Adipose tissue (tissue), 3 donors: ENCODE data around the gene HS3ST3B1. TPM values are rescaled to one million over a fixed set of nuclear protein-coding genes. Genes with fewer than 3 reads are reported as not detected.

Experiments used
- H3K27ac ChIP-seq: one replicate; pipeline ENCODE4 v1.5.1; 2013; ENCODE audit warnings: low read depth, low read length
- WGBS, 3 donors: extraction: QIAGEN DNeasy Blood & Tissue Kit; methylation state at CpG; one replicate each; pipeline ENCODE4 v1.1.7; 2013; 5-methylcytosine and 5-hydroxymethylcytosine counted together
- polyA plus RNA-seq, 3 donors: library from polyadenylated mRNA; stranded (reverse); fragments of 200-250 nt; gene quantifications; one replicate each; pipeline ENCODE4 v1.2.3, GENCODE V29; 2013
- donor health status: healthy with polysubstance abuse.
- donor health status: Bipolar disorder and iron deficiency.
- donor health status: healthy.

Gene HS3ST3B1
- polyA plus RNA-seq, 3 donors = 0.39 to 0.95 (median 0.67) TPM

- no peak overlapping the region for H3K27ac ChIP-seq
- WGBS, 3 donors = 27 to 59% (median 58%) methylated on average over 10 of the region's 10 CpGs
These were observed 72.2 kb downstream of the HS3ST3B1 start for GRCh38 chr17:14372905-14373613.

- no peak overlapping the region for H3K27ac ChIP-seq
- 56 to 69% (median 62%) methylated on average over 8 of the region's 8 CpGs for WGBS, 3 donors
These were observed 72.9 kb downstream of the HS3ST3B1 start for GRCh38 chr17:14373614-14374259.

- WGBS, 3 donors = 91 to 96% (median 96%) methylated on average over 1 of the region's 1 CpG
- H3K27ac ChIP-seq = no peak overlapping the region
These were observed 73.4 kb downstream of the HS3ST3B1 start for GRCh38 chr17:14374268-14374667.

- H3K27ac ChIP-seq = no peak overlapping the region
- 59 to 73% (median 72%) methylated on average over 3 of the region's 3 CpGs for WGBS, 3 donors
These were observed 75.8 kb downstream of the HS3ST3B1 start for GRCh38 chr17:14376666-14377065.

- WGBS, 3 donors = 76 to 85% (median 82%) methylated on average over 6 of the region's 6 CpGs
- no peak overlapping the region for H3K27ac ChIP-seq
These were observed 80.7 kb downstream of the HS3ST3B1 start for GRCh38 chr17:14381606-14382005.

- H3K27ac ChIP-seq = no peak overlapping the region
- 75 to 87% (median 82%) methylated on average over 7 of the region's 7 CpGs for WGBS, 3 donors
These were observed 86.2 kb downstream of the HS3ST3B1 start for GRCh38 chr17:14387036-14387435.

- WGBS, 3 donors = 56 to 66% (median 61%) methylated on average over 6 of the region's 6 CpGs
- H3K27ac ChIP-seq = no peak overlapping the region
These were observed 88.8 kb downstream of the HS3ST3B1 start for GRCh38 chr17:14389681-14390080.

- no peak overlapping the region for H3K27ac ChIP-seq
These were observed 92.8 kb downstream of the HS3ST3B1 start for GRCh38 chr17:14393723-14394122.

GRCh38 chr17:14395255-14395654 lies 94.4 kb downstream of the HS3ST3B1 start:
- WGBS, 3 donors = 86 to 88% (median 87%) methylated on average over 3 of the region's 3 CpGs
- no peak overlapping the region for H3K27ac ChIP-seq

GRCh38 chr17:14396547-14396946 lies 95.7 kb downstream of the HS3ST3B1 start:
- H3K27ac ChIP-seq = no peak overlapping the region
- WGBS, 3 donors = 37 to 46% (median 37%) methylated on average over 3 of the region's 3 CpGs

GRCh38 chr17:14398766-14399165 lies 97.9 kb downstream of the HS3ST3B1 start:
- no peak overlapping the region for H3K27ac ChIP-seq
- WGBS, 3 donors = 51 to 80% (median 79%) methylated on average over 1 of the region's 1 CpG

Other genes starting within 250 kb of the HS3ST3B1 start
- gene COX10, start 231.6 kb upstream of the HS3ST3B1 start, polyA plus RNA-seq = 10 to 100 TPM in 1 of 3 donors, 1 to 10 TPM in 2; 4.0 to 17.5 (median 8.8) TPM
- gene CDRT15, start 64.2 kb upstream of the HS3ST3B1 start, polyA plus RNA-seq = not detected